GM21360 (cell line): ENCODE data around the gene CEBPG.

Source experiments
- ATAC-seq: cut with Tn5 transposase; IDR thresholded peaks from one replicate; pipeline ENCODE4 v1.9.1; 2021; ENCODE audit warnings: mild to moderate bottlenecking, moderate library complexity; ENCODE audit not compliant: unreplicated experiment

Gene CEBPG

DNA sequence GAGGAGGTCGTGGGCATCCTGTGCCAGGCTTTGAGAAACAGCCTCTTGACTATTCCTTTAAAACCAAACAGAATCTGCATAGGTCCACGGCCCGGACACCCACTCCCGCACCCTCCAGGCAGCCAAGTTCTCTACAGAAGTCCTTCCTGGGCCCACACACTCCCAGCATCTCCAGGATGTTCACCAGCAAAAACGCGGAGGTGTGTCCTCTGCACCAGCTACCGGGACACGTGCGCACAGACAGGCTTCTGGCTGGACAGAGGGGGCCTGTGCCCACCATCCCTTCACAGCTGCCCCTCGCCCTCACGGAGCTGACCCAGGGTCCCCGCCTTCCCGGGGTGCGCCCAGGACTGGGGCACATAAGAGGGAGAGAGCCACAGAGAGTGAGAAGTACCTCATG lies 44.2 kb downstream of the CEBPG start:
- ATAC-seq: no peak

DNA sequence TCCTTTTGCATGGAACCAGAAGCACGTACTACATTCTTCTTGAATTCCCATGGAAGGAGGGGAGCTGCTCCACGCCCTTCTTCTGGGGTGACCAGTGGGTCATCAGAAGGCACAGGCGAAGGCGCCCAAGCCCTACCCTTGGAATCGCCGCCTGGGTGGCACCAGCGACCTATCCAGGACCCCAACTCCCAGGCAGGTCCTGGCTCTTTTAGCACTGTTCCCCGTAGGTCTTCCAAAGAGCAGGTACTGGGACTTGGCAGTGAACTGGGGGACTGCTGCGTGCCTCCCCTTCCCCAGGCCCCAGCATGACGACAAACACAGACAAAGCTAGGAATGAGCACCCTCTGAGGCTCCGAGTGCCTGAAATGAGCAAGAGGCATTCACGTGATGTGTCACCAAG lies 45.0 kb downstream of the CEBPG start:
- ATAC-seq: no peak

GRCh38 chr19:33418871-33419787 lies 45.6 kb downstream of the CEBPG start:
- no peak for ATAC-seq

GRCh38 chr19:33419788-33420130 lies 46.2 kb downstream of the CEBPG start:
- ATAC-seq: no peak

DNA sequence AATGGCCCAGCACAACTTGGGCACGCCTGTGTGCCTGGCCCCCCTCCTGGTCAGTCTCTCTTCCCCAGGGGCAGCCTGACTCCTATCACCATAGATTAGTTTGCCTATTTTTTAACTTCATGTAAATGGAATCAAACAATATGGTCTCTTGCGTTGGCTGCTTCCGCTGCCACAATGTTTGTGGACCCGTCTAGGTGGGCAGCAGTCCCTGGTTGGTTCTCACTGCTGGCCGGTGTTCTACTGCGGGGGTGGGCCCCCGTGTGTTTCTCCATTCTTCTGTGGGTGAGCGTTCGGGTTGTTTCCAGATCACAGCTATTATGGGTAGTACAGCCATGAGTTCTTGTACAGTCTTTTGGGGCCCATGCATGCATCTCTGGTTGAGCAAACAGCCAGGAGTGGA lies 47.3 kb downstream of the CEBPG start:
- no peak for ATAC-seq

DNA sequence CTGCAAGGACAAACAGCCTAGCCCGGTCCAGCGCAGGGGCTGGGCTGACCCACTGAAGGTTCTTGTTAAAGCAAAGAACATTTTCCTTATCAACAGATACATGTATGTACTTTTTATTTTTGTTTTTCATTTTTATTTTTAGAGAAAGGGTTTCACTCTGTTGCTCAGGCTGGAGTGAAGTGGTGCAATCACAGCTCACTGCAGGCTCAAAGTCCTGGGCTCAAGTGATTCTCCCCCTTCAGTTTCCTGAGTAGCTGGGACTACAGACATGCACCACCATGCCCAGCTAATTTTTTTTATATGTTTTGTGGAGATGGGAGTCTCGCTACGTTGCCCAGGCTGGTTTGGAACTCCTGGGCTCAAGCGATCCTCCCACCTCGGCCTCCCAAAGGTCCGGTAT lies 47.9 kb downstream of the CEBPG start:
- no peak for ATAC-seq

DNA sequence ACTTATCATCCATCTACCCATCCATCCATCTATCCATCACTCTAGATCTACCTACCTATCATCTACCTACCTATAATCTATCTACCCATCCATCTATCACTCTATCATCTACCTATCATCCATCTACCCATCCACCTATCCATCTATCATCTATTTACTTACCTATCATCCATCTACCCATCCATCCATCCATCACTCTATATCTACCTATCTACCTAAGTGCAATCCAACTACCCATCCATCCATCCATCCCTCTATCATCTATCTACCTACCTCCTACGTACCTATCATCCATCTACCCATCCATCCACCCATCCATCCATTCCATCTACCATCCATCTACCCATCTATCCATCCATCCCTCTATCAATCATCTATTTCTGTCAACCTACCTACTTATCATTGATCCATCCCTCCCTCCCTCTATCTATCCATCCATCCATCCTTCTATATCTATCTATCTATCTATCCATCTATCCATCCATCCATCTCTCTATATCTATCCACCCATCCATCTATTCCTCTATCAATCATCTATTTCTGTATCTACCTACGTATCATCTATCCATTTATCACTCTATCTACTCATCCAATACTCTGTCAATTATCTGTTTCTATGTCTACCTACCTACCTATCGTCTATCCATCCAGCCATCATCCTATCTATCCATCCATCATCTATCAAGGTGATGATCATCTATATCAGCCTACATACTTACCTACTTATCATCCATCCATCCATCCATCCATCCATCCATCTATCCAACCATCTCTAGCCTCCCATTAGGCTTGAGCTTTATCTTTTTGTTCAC lies 49.1 kb downstream of the CEBPG start:
- no peak for ATAC-seq

- ATAC-seq: no peak
Measured at GRCh38 chr19:33424181-33424580, 50.7 kb downstream of the CEBPG start.

GRCh38 chr19:33426621-33427361 lies 53.3 kb downstream of the CEBPG start:
- ATAC-seq: no peak

GRCh38 chr19:33427801-33428626 lies 54.5 kb downstream of the CEBPG start:
- no peak for ATAC-seq

DNA sequence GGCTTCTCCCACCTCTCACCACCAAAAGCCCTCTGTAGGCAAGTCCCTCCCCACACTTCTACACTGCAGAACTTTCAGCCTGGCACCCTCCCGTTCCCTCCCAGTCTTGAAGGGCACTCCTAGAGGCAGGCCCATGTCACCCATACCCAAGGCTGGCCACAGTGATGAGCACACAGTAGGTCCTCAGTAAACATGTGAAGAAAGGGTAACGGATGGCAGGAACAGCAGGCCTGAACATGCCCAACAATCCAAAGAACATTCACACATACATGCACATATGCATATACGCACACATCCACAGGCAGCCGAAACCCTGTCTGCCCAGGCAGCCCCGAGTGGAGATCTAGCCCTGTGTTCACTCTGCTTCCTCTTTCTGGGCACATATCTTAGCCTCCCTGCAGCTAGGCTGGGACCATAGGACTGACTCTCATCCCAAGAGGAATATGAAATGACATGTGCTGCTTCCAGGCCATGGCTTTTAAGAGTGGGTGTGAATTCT lies 55.2 kb downstream of the CEBPG start:
- ATAC-seq: no peak

DNA sequence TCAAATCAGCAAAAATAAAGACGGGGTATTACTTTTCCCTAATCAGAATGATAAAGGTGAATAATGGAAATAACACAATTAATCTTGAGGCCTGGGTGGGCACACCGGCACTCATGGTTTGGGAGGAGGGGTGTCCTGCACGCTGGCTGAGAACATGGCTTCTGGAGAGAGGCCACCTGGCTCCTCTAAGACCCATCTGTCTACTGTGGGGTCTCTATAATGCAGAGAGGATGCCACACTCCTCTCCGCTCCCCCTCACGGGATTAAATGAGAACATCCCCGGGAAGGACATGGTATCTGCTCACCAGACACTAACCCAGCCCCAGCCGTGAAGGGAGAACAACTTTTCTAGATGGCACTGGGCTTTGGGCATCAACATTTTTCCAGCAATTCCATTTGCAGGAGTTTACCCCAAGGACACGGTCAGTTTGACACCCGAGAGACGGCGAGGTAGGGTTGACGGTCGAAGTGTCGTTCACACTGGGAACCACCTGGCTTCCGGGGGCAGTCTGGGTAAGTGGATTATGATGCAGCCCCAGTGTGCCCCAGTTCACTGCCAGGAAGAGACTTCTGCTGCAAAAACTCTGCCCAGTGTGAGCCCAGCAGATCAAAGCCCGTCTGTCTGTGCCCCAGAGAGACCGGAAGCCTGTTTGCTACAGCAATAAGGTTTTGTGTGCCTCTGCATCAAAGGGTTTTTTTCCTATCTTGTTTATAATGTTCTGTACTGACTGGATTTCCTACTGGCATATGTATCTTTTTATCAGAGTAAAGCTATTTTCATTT lies 56.6 kb downstream of the CEBPG start:
- no peak for ATAC-seq

DNA sequence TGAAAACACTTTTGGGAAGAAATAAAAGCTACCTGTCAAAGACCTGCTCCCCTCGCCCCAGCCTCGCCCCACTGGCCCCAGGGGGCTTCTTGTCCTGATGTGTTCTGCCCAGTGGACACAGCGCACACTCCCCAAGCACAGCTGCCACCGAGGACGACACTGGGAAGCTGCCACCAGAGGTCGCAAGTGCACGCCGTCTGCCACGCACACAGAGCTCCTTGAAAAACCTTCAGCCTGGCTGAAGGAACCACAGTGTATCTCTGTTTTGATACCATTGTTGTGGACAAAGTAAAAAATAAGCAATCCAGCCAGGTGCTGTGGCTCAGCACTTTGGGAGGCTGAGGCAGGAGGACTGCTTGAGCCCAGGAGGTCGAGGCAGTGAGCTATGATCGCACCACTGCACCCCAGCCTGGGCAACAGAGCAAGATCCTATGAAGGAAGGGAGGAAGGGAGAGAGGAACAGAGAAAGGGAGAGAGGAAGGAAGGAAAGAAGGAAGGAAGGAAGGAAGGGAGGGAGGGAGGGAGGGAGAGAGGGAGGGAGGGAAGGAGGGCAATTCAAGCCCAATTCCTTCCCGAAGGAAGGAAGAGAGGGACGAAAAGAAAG lies 57.3 kb downstream of the CEBPG start:
- peak; percentile 54 for ATAC-seq

- ATAC-seq: no peak
Measured at GRCh38 chr19:33432015-33432414, 58.5 kb downstream of the CEBPG start.
